Left hindlimb (tissue), 1 donor: Measurements from ENCODE around the gene DELE1.

Source experiments
- DNase-seq: peaks from one replicate; pipeline ENCODE4 v3.0.0-alpha.2; 2018

The DELE1 gene, protein sequence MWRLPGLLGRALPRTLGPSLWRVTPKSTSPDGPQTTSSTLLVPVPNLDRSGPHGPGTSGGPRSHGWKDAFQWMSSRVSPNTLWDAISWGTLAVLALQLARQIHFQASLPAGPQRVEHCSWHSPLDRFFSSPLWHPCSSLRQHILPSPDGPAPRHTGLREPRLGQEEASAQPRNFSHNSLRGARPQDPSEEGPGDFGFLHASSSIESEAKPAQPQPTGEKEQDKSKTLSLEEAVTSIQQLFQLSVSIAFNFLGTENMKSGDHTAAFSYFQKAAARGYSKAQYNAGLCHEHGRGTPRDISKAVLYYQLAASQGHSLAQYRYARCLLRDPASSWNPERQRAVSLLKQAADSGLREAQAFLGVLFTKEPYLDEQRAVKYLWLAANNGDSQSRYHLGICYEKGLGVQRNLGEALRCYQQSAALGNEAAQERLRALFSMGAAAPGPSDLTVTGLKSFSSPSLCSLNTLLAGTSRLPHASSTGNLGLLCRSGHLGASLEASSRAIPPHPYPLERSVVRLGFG

DNA sequence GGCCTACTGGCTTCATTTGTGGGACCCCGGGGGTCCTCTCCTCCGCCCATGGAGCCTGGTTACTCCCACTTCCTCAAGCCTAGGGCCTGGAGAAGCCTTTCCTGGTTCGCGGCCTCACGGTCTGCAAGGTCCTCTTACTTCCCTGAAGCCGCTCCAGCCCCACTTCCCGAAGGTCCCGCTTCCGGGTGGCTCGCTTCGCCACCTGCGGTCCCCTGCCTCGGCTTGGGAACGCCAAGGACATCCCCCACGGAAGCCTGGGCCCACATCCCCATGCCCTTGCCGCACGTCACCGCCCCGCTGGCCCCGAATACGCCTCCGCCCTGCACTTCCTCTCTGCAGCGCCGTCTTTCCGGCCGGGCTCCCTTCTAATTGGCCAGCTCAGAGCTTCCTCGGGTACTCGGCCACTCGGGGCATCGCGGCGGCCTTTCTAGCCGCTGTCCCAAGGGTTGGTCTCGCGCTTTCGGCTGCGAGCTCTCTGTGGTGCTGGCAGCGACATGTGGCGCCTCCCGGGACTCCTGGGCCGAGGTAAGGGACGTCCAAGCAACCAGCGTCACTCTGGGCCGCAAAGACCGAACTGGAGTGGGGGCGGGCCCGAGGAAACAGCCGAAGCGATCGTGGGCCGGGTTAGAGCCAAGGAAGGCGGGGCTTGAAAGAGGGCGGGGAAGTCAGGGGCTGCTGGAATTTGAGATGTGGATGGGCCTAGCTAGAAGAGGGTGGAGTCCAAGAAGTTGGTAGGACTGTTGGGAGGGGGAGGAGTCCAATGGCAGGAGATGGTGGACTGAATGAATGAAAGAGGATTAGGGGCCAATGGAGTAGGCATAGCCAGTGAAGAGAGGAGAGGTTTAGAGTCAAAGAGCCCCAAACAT, at the start of gene DELE1:
DELE1 (plus strand) TSS at position 424 of the 866 bp plus-strand sequence; CDS start at position 495, 71 bp downstream.
- peak; percentile 97 for DNase-seq

DNA sequence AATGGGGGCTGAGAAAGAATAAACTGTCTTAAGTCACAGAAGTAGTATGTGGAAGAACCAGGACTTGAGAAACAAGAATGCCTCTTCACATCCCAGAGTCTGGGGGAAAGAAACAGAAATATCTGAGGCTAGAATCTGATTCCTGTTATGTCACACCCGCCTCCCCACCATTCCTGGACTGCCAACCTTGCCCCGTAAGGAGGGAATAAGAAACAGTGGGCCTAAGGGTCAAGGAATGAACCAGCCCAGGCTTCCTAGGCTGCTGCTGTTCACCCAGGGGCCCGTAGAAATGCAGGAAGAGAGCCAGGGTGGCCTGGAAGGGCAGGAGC, 49.8 kb upstream of the DELE1 start:
- DNase-seq, result no peak

DNA sequence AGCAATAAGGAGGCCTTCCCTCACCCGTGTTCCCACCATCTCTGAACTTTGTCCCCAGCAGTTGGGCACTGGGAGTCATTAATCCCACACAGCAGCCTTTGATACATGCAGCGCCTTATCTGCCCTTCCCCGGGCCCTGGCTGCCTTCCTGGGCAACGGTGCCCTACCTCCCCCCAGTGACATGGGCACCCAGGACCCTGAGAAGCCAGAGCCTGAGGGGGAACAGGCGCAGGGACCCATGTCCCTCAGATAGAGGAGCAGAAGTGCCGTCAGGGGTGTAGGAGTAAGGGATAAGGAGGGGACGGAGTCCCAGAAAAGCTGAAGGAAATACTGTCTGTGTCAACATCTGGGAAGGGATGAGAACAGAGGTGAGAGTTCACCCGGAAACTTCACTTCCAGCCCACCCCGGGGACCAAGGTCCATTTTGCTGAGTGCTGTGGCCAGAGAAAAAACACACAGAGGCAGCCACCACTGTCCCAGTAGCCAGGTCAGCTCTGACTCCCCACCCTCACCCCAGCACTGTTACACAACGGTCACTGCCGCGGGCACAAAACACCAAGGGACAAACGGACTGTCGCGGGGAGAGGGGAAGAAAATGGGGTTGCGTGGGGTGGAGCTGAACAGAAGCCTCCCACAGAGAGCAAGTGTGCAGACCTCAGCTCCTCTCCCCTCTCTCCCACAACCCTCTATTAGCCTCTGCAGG, 49.3 kb upstream of the DELE1 start:
- DNase-seq, result peak; percentile 25

DNA sequence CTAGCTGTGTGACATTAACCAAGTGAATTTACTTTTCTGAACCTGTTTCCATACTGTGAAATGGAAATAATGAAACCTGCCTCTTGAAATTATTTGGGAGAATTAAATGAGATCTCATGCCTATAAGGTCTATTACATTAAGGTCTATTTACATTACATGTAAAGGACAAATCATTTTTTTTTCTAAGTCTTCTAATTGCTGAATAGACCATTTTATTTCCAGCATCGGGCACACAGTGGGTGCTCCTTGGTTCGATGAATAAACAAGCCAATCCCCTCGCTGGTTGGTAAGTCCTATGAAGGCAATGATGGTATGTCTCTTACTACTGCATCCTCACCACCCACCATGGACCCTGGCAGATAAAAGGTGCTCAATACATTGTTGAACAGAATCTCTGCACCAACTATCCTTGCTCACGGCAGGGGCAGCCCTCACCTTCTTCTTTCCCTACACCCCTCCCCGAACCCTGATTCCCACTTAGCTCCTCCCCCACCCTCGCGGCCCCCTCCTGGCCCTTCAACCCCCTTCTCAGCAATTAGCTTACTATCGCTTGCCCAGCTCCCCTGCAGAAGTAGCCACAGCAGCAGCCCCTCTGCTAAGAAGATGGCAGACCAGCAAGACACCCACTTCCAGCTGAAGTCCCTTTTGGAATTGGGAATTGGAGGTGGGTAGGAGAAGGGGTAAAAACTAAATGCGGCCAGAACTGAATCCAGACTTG, 48.5 kb upstream of the DELE1 start:
- no peak for DNase-seq

DNA sequence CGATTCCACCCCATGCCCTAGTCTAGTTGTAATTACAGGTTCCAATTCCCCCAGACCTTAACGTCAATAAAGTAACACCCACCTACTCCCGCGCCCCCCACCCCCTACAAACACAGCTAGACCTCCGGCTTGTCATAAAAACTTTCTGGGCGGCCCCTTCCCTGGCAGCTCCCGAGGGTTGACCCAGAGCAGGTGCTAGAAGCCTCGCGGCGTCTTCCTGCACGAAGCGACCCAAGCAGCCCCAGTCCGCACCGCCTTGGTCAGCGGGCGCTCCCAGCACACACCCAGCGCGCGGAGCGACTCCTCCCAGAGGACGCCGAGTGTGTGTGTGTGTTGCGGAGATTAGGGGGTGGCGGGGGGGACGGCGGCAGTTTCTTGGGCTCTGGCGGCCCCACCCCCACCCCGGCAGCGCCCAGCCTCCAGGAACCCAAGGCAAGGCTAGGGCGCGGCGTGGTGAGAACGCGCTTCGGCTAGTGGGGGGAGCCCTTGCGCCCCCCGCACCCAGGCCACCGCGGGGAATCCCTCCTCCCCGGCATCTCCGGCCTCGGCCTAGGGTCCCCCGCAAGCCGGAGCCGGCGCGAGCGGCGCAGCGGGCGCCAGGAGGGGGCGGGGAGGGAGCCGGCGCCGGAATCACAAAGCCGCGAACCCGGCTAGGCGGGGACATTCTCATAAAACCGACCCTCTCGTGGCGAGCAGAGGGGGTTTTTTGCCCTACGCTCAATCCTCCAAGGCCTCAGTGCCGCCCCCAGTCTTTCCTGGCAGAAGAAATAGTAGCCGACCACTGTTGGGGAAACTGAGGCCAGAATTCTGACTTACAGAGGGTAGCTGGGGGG, 47.7 kb upstream of the DELE1 start:
- no peak for DNase-seq

DNA sequence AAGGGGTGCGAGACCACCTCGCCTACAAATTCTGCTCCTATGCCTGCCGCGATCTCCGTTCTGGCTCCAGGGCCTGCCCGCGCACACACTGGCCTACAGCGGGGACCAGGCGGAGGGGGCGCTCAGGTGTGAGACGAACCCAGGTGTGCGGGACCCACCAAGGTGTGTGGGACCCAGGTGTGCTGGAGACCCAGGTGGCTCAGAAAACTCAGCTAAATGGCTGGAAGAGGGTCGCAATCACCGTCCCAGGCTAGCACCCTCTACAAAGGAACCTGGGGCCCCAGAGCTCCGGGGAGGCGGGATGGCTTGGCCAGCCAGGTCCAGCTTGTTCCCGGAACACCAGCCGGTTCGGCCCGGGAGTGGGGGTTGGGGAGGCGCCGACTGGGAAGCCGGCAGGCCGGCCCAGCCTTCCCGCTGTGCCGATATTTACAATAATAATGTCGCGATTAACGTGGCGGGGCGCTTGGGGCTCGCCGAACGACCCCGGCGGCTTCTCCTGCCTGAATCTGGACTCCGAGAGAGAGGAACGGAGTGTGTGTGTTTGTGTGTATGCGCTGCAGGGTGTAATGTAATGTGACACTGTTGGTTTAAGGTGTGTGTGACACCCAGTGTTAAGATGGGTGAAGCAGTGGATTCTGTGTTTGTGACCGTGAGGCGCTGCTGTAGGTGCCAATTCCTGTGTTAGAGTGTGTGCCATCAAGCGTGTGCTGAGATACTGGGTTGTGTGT, 46.9 kb upstream of the DELE1 start:
- DNase-seq, result no peak

DNA sequence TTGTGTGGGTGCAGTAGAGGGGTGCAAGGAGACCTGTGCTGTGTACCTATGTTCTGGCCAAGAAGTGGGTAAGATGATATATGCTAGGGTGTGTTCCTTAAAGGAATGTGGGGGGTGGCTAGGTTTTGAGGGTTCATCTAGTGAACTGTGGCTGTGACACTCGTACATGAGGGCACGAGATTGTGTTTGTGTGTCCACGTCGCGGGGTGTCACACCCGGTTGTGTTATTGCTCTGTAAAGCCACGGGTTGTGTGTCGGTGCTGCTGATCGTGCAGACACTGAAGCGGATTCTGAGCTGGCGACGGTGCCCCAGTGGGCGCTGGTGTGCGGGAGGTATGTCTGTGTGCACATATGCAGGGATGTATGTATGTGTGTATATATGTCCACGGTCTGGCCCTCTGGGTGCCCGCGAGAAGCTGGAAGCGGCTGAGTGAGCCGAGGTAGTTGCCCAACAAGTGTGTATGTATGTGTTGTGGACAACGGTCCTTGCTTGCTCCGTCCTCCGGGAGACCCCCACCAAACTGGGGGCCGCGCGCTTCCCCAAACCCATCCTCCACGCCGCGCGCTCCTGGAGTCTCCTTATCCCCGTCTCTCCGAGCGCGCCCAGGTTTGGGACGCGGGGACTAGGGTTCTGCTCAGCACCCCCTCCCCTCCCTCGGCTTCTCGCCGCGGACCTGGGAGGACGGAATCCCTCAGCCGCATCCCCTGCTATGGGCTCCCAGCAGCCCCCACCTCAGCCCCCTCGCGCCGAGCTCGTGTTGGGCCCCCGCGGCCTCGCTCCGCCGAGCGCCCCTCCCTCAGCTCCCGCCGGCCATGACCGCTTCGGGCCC, 46.1 kb upstream of the DELE1 start:
- DNase-seq, result no peak

DNA sequence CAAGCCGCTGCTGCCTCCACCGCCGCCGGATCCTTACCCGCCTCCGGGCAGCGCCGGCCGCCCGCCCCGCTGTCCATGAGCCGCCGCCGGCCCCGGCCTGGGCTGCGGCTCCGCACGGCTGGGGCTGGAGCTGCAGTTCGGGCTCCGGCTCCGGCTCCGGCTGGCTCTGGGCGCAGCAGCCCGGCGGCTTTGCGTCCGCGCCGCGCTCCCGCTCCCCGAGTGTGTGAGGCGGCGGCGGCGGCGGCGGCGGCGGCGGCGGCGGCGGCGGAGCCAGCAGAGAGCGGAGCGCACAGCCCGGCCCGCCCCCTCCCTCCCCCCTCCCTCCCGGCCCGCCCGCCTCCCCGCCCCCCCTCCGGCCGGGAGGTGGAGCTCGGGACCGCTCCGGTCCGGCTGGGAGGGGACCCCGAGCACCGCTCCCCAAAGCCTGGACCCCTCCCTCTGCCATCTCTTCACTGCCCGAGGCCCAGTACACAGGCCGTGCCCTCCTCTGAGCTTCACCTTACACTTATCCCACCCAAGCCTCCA, 45.4 kb upstream of the DELE1 start, which contains the start of gene PCDH1:
PCDH1 (minus strand) TSS at position 225 of the 525 bp plus-strand sequence; CDS start at position 77, 148 bp downstream.
- no peak for DNase-seq

DNA sequence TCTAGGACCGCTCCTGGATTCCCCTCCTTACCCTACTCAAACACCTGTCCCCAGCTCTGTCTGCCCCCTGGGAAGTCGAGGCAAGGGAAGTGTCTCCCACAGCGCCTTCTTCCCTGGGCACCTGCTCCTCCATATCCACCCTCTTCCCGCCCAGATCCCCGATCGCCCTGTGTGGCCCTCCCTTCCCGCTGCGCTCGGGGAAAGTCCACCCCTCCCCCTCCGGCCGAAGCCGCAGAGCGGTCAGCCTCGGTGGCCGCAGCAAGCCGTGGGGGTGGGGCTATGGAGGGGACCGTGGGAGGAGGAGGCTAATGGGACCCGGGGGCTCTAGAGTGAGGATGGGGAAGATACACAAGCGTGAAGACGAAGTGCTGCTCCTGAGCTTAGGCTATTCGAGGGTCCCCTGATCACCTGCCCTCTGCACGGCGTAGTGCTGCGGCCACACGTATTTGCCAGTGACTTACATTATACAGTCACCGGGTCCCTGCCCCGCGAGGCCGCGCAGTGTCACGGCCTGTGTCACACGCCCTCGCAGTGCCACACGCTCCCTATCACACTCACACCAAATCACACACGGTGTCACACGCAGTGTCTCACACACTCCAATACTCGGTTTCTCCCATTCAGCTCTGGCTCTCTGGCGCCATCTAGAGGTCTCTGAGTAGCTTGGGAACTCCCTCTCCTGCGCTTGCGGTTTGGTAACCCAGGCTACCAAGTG, 44.8 kb upstream of the DELE1 start:
- DNase-seq, result peak; percentile 83

DNA sequence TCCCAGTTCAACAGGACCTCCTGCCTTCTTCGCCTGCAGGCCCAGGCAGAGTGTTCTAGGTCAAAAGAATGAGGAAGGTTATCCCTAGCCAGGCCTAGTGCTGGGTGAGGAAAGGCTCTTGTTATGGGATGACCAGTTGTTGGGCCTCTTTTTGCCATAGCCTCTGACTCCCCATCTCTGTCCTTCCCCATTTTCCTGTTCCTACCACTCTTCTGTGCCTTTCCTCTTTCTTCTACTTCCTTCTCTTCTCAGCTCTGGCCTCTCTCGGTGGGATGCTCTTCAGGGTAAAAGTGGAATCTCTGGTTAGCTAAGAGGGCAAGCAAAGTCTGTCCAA, 44.3 kb upstream of the DELE1 start:
- no peak for DNase-seq

DNA sequence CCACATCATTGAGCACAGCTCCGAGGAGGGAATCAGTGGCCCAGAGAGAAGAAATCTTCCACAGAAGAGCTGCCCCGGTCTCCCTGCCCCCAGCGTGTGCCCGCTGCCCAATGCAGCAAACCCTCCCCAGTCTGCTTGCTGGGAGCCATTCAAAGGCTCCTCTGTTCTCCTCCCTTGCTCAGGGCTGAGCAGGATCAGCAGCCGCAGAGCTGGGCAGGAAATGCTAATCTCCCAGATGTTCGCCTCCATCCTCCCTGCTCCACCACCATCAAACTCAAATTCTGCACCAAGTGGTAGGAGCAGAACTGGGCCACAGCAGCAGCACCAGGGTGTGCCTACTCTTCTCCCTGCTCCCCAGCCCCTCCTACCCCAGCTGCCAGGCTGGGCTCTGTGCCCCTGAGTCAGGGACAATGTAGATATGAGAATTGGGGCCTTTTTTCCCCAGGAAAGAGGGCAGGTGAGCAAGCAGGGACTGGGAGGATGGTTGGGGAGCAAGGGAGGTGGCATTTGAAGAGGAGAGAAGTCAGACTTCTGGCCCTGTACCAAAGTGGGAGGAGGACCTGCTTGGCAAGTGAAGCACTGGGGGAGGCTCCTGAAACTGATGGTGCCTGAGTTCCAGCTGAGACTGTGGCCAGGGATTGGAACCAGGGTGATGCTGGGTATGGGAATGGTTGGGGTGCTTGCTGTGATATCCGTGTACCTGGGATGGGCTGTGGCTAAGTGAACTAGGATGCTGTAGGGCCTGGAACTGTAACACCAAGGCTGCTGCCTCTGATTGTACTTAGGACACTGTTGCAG, 43.5 kb upstream of the DELE1 start:
- no peak for DNase-seq

DNA sequence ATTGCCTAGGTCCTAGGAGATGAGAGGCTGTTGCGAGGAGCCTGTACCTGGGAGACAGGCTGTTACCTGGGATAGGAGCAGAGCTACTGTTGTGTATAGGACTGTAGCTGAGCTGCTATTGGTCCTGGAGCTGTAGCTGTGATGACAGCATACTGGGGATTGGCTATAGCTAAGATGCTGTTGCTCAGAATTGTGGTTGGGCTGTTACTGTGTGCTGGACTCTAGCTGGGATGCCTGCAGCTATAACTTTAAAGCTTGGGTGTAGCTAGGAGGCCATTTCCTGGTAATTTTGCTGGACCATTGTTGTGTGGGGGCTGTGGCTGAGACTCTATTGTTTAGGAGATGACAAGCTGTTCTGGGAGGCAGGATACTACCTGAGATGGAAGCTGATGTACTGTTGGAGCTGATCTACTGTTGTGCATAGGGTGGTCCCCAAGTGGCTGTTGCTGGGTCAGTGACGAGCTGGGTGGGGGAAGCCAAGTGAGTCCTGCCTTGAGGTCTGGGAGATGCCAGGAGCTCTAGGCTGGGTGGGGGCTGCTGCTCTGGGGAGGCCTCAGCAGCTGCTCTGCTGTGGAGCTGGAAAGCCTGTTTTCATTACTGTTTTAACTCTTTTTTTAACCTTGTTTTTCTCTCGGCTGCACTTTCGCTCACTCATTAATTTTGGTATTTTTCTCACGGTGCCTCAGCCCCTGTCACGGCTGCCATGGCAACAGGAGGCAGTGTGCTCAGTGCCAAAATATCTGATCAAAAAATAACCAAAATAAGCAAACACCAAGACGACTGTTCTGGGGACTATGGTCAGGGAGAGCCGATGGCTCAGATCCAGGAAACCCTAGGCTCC, 42.5 kb upstream of the DELE1 start:
- no peak for DNase-seq

DNA sequence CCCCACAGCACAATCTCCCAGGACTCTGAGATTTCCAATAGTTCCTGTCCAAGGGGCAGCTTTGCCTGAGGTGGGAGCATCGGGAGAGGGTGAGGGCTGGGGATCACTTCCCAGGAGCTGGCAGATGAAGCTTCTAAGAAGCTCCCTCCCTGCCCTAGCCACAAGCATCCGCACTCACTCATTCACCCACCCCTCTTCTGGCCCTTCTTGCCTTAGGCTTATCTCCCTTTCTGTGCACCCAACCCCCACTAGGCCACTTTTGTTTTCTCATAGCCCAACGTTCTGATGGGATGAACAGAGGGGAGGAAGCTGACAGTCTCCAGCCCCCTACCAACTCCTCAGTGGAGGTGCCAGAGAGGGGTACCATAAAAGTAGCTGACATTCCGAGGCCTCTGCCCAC, 41.8 kb upstream of the DELE1 start:
- no peak for DNase-seq

DNA sequence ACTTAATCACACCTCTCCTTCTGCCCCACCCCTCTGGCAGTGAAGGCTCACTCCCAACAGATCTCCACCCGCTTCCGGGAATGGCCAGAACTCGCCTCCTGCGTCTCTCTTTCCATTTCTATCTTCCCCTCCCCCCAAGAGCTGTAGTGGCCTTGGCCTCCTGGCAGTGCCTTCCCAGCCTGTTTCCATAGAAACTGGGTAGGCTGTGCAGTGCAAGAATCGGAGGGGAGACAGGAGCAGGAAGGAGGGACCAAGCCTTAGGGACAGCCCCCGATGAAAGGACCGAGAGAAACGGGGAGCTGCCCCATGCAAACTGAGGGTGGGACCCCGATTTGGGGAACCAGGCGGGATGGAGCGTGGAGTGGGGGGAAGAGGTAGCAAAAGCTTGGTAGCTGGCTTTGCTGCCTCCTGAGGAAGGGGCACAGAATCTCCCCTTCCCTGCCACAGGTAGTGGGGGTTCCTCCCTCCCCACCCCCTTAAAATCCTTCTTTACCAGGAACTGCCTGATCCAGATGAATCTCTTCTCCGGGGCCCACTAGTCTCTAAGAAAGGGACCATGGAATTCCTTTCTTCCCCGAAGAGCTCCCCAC, 41.0 kb upstream of the DELE1 start:
- no peak for DNase-seq

DNA sequence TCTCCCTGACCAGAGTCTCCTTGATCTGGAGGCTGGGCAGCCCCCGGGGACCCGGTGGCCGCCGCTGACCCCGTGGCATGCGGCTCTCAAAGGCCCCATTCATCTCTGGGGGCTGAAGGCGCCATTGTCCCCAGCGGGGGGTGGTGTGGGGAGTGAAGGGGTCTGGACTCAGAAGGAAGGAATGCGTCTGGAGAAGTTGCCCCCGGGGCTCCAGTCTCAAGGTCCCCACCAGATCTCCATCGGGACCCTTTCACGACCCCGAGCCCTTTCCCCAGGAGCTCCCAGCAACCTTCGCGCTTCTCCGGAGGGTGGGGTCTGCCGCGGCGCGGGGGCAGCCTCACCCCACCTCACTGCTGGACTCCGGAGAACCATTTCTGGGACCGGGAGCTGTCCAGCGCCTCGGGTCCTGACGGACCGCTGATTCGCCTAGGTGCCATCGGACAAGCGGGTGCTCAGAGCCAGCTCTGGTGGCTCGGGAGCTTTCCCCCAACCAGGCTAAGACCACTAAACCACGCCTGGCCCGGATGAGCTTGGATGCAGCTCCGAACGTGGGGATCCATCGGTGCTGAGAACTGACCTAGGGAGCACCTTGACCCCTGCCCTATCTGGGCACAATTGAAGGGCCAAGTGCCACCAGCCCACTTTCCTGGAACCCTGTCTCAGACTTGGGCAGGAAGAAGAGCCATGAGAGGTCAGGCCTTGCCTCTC, 40.3 kb upstream of the DELE1 start:
- peak; percentile 64 for DNase-seq

DNA sequence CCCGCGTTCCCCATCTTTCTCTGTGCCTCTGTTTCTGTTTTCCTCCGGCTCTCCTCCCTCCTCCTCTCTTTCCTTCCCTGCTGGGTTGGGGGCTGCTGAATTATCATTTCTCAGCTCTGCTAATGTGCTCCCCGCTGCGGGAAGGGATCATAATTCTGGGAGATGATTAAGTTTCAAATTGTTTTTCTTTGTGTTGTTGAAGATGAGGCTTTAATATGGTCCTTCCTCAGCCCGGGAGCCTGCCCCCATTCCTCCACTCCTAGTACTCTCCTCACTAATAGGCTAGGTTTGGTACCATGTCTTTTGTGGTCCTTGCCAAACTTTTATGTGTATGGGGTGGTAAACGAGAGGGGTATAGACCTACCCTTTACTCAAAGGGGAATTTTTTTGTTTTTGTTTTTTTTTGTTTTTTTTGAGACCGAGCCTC, 39.8 kb upstream of the DELE1 start:
- DNase-seq, result no peak
